ENCODE measurements around the gene MAL.
A peak's percentile ranks its signal among the peaks of the same experiment; 100 is the strongest.

Gene MAL

DNA sequence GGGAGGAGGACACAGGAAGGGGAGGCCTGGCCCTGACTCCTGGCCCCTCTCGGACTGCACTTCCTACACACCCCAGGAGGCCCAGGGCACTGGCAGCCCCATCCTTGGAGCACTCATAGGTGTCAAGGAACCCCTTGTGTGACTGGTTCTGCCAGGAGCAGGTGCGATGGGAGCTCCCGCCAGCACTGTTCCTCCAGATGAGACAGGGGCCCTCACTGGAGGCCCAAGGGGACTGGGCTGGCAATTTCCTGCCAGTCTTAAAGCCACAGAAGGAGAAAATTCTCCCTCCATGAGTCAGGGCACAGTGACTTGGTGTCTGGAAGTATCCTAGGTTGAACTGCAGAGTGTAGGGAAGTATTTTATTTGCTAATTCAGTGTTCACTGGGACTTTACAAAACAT is 42.8 kb upstream of the MAL start:
- no peak for DNase-seq (ENCODE audit: low read depth)
- H3K4me3 ChIP-seq (ENCODE audit: low read depth, low read length): no peak overlapping the region
- TF ChIP-seq, protein P1, sequence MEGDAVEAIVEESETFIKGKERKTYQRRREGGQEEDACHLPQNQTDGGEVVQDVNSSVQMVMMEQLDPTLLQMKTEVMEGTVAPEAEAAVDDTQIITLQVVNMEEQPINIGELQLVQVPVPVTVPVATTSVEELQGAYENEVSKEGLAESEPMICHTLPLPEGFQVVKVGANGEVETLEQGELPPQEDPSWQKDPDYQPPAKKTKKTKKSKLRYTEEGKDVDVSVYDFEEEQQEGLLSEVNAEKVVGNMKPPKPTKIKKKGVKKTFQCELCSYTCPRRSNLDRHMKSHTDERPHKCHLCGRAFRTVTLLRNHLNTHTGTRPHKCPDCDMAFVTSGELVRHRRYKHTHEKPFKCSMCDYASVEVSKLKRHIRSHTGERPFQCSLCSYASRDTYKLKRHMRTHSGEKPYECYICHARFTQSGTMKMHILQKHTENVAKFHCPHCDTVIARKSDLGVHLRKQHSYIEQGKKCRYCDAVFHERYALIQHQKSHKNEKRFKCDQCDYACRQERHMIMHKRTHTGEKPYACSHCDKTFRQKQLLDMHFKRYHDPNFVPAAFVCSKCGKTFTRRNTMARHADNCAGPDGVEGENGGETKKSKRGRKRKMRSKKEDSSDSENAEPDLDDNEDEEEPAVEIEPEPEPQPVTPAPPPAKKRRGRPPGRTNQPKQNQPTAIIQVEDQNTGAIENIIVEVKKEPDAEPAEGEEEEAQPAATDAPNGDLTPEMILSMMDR (IDR thresholded peaks at IDR 0.05; ENCODE audit: control insufficient read depth, extremely low read depth, insufficient read depth): no peak

DNA sequence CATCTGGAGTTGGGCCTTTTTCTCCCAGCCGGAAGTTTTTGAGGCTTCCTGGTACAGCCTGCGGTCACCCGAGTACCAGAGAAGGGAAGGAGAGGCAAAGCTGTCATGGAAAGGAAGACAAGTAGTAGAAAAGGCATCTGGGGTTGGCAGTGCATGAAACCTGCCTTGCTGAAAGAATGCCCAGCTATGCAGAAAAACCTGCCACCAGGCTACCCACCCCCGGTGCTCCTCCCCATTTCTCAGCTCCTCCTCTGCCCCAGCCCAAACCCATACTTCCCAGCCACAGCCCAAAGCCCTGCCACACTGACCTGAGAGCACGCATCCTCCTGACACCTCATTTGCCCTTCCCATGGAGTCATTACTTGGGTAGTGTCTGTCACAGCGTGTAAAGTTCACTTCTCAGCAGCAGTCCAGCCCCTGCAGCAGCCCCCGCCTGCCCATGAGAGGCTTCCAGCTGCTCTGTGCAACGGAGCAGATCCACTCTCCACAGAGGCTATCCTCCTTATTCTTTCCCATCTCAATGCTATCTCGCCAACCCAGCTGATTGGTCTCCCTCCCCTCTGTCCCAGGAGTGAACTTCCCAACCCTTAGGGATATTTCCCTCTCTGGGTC is 40.4 kb upstream of the MAL start:
- no peak for DNase-seq (ENCODE audit: low read depth)
- TF ChIP-seq, protein P1 (IDR thresholded peaks at IDR 0.05; ENCODE audit: control insufficient read depth, extremely low read depth, insufficient read depth): no peak
- no peak overlapping the region for H3K4me3 ChIP-seq (ENCODE audit: low read depth, low read length)

DNA sequence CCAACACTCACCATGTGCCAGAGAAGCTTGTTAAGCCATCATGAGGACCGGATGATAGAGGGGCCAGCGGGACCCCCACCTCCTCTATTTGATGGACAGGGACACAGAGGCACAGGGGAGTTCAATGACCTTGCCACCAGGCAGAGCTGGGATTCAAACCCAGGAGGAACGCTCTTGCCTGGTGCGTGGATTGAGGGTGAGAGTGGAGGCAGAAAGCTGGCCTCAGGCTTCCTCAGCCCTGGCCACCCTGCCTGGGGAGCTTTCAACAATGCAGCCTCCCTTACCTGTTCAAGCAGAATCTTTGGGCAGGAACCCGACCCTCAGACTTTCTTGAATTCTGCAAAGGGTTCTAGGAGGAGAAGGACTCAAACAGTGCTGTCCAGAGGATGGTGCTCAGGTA is 39.9 kb upstream of the MAL start:
- H3K4me3 ChIP-seq (ENCODE audit: low read depth, low read length): no peak overlapping the region
- DNase-seq (ENCODE audit: low read depth): no peak
- TF ChIP-seq, protein P1 (IDR thresholded peaks at IDR 0.05; ENCODE audit: control insufficient read depth, extremely low read depth, insufficient read depth): no peak

DNA sequence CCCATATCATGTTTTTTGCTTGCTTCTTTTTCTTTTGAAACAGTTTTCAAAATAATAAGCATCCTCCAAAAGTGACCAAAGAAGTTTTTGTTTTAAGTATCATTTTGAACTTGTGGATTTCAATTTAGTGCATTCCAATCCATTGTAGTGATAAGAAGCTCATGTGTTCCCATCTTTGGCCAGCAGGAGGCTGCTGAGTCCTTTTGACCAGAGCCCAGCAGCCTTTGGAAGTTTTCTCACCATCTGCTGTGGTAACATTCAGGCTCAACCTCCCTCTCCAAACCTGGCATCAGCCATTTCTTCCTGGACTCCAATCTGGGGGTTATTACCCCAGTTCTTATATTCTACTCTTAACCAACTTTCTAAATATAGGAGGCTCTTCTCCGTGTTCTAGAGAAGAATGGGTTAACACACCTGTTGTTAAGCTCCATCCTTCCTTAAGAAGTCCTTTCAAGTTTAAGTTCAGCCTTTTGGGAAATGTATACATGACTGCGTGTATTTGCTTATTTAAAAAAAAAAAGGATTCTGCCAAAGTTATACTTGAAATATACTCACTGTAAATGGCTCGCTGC is 39.0 kb upstream of the MAL start:
- H3K4me3 ChIP-seq (ENCODE audit: low read depth, low read length): no peak overlapping the region
- peak; percentile 22 for DNase-seq (ENCODE audit: low read depth)
- TF ChIP-seq, protein P1 (IDR thresholded peaks at IDR 0.05; ENCODE audit: control insufficient read depth, extremely low read depth, insufficient read depth): peak; percentile 60

DNA sequence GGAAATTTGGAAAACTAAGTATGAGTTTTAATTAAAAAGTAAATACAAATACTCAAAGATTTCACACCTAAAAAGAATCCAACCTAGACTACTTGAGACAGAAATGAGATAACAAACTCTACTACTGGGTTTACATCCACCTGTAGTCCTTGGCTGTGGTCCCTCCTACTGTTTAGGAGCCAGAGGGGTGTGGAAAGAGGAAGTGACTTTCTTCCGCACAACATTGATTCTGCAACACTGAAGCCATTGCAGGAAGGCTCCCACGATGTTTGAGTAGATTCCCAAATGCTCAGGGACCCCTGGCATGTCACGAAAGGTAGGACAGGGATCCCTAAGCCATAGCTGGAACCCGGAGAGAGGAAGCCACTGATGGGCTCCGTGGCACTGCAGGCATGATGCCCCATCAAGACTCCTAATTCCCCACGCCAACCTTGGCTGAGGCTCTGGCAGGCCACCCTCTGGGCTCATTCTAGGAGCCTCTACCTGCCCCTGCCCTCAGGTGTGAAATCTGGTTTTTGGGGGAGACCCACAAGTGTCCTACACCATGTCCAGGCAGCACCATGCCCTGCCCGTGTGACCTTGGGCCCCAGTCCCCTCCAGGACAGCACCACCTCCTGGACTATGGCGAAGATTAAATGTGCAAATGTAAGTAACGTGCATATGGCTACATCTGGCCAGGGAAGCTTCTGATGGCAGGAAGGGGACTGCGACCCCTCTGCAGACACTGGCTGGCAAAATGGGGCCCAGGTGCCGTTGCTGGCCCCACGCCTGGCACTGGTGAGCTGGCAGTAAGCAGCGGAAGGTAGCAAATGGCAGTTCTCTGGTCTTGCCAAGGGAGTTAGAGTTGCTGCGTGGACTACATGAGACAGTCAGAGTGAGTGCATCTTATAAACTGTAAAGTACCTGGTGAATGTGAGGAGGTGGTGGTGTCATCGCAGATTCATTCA is 38.2 kb upstream of the MAL start:
- TF ChIP-seq, protein P1 (IDR thresholded peaks at IDR 0.05; ENCODE audit: control insufficient read depth, extremely low read depth, insufficient read depth): no peak
- no peak for DNase-seq (ENCODE audit: low read depth)

DNA sequence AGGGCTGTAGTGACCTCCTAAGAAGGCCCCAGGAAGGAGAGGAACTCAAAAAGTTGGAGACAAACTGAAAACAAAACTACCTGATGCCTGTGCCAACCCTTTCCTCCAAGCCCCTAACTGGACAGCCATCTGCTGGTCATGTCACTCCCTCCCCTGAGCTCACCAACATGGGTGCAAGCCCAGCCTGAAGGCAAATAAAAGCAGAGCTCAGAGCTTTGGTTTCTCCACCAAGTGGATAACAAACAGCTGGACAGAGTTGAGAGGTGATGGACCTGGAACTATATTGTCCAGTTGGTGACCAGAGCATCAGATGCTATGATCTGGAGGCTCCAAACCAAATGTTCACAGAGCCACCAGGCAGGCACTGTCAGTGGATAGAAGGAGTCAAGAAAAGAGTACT is 34.6 kb upstream of the MAL start:
- TF ChIP-seq, protein P1 (IDR thresholded peaks at IDR 0.05; ENCODE audit: control insufficient read depth, extremely low read depth, insufficient read depth): no peak
- no peak for DNase-seq (ENCODE audit: low read depth)
- H3K4me3 ChIP-seq (ENCODE audit: low read depth, low read length): no peak overlapping the region

More for the DNA sequence above, 38.2 kb upstream of the MAL start:
- H3K4me3 ChIP-seq (ENCODE audit: low read depth, low read length): no peak overlapping the region
